NCI-H69 (cell line): ENCODE results near the gene DMAP1.

Experiments used
- DNase-seq: peaks from one replicate; lab custom pipeline; 2025; lab: John Stamatoyannopoulos, UW

DMAP1 gene

DNA sequence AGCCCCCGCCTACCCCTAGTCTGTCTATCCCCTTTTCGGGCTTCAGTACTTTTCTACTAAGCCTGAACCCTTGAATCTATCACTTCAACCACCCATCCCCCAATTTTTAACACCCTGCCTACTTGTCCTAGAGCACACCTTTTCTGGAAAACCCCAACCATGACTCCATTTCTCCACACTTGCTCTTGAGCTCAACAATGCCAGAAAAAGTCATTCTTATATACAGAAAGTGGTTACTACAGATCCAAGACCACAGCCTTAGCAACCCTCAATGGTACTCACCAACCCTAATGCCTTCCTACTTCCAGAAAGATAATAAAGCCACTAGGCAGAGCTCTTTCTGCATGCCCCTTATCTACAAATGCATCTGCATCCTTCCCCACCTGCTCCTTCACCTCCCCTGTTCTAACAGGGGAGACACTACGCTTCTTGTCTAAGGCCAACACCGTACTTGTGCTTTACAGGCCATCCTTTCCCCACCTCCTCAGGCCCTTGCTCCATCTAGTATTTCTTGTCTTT lies 41.2 kb downstream of the DMAP1 start:
- no peak for DNase-seq

DNA sequence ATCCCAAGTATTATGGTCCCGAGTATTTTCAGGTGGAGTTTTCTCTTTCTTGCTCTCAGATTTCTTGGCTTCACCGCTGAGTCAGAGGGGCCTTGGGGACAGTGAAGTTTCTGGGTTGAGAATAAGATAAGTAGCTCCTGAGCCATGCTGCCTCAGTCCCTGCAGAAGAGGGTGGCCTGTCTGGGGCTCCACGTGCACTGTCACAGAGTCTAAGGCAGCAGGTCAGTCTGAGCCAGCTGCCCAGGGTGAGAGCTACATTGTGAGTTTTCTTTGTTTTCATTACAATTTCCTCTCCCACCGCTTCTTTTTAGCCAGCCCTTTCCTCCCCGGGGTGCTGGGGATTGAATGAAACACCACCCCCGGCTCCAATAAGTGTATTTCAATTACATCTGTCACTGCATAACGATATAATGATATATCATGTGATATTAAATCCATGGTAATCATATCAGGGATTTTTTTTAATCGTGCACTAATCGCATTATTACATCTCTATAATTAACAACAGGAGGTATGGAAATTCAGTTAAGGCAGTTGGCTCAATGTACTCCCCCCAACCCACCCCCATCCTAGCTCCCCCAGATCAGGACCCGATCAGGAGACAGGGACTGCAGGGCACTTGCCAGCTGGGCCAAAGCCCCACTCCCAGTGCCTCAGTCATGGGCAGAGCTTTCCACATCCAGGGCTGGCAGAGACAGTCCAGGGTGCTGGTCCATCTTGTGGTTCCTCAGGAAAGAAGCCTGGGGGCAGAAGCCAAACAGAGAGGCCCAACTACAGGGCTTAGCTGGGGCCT lies 43.7 kb downstream of the DMAP1 start:
- peak; percentile 90 for DNase-seq

DNA sequence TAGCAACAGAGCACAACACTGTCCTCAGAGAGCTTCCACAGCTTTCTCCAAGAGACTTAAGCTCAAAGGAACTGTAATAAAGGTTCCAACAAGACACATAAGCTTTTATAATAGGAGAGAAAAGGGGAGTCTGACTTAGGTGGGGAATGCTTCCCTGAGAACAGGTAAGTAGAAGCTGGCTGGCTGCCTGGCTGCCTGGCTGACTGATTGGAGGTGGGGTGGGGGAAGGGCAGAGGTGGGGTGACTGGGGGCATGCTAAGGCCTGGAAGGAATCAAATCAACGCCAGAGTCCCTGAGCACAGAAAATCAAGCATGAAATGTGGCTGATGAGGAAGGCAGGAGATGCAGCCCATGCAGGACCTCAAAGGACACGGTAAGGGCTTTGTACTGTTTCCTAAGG lies 45.8 kb downstream of the DMAP1 start:
- no peak for DNase-seq

DNA sequence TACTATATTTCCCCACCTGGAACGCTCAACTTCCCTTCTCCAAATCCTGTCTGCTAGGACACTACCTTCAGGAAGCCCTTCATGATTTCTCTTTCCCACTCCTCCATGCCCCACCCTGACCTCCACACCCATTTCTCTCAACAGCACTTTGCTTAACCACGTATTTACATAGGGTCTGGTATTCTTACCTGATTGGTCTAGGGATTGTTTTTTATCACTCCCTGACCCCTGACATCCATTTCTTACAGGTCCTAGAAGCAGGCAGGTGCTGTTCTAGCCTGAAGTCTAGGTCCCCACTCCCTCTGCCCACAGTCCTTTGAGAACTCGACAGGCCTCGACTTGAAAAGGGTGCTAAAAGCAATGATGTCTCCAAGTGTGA lies 47.5 kb downstream of the DMAP1 start:
- no peak for DNase-seq

DNA sequence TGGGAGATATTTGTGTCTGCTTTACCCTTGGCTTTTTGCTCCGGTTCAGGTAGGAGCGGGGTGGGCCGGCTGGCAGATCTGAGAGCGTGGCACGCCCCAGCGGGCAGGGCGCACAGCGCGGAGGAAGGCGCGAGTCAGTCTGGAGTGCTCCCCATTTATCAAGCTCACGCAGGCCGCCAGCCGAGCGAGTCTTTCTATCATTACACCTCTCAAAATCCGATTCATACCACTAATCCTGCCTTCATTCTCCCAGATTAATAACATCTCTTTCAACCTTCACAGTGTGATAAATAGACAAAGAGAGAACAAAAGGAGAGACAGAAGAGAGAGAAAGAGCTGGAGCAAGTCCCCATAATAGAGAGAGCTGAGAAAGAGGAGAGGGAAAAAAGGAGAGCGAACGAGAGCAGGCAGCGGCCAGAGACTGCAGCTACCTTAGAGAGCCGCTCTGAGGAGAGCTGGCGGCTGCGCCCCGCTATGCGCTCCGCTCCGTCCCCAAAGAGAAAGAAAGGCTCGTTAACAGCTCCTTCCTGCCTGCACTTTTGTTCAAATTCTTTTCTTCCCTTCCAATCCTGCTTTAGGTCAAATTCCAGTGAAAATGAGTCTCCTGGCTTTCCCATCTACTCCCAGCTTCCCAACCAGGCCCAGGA lies 48.0 kb downstream of the DMAP1 start:
- DNase-seq, result no peak

DNA sequence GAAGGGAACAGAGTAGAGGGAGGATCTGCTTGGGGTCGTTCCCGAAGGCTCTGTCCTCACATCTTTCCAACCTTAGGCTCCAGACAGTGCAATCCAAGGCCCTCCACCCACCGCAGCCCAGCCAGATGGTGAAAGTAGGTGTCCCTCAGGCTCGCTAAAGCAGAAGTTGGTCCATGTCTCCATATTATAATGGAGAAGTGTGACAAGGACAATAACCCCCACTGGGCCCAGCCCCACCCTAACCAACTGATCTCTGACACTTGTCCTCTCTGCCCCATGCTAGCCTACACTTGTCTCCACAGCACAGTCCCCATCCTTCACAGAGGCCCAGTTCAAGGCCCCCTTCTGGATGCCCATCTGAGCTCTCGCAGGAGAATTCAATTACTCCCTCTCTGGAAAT lies 48.7 kb downstream of the DMAP1 start:
- DNase-seq, result no peak

DNA sequence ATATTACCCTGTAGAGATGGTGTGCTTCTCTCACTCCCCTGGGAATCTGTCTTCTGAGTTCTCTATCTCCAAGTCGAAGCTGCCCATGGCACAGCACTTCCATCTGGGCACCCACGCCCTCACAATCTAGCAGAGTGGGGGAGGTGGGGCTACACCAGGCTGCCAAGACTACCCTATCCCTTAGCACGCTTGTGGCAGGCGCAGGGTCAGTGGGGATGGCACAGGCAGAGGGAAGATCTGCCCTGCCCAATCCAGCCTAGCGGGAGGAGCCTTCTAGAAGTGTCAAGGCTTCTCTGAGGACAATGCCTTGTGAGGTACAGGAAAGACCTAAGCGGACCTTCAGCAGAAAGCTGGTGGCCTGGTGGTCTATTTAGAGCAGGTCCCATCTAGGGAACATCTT lies 49.1 kb downstream of the DMAP1 start:
- DNase-seq, result no peak

DNA sequence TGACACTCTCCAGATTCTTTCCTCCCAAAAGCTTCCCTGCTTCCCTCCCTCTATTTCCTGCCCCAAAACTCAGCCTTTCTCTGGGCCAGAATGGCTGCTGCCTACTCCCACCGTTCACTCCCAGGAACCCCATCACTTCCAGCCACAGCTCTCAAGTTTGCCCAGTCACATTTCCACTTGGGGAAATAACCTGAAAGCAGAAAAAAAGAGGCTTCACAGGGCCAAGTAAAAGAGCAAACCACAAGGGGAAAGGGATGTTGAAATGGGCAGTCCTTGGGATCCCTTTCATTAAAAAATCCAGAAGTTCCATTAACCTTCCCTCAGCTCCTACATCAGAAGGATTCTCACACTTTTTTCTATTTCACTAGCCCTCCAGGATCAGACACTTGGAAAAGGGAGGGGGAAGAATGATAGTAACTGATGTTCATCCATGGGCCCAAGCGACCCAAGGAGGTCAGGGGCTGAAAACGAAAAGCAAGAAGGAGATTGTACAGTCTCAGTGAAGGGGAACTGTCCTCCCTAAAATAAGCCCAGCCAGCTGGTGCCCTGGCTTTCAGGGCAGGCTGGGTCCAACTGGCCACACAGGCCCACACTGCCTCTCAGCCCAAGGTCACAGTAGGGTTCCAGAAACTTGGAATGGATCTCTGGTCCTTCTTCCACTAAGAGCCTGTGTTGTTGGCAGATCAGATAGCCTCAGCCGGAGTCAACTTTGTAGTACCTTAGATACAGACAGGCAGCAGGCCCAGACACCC lies 49.7 kb downstream of the DMAP1 start:
- DNase-seq, result no peak

DNA sequence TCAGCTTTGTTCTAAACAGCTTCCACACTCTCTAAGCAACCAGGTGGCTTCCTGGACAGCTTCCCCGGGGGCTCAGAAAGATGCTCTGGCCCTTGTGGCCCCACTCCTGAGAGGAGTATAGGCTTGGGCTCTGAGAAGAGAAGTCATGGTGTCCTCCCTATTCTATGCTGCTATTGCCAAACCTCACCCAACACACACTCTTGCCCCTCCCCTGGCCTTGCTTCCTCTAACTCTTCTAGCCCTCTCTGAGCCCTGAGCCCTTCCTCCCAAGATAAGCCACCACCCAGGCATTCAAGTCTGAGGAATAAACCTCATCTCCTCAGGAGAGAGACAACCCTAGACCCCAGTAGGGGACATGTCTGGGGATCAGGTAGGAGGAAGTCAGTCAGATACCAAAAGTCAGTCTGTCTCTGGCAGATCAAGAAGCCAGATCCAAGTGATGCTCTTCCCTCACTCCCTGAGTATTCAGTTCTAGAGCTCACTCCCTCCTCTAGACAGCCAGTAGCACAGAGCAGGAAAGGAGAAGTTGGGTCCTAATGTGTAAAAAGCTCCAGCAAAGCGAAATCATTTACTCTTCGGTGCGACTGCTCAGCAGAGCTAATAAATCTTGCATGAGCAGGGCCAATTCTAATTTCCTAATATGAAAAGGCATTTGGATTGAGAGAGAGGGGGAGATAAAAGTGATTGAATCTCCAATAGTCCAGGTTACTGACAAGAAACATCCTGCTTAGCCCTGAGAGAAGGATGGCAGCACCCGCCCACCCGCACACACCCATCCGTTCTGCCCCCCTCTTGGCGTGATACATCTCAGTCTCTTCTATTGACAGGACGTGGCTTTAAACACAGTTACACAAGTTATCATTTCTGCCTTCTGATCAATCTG lies 50.5 kb downstream of the DMAP1 start:
- no peak for DNase-seq

DNA sequence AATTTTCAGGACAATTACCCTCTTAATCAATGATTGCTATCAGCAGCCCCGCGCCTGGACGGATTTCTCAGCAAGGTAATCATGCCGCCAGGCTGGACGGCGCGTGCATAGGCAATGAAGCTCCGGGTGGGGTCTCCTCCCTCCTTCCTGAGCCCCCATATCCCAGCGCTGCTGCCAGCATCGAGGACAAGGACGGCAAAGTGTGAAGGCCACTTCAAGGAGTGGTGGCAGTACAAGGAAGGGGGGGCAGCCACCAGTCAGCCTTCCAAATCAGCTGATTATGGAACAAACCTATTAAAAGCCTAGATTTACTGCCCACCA lies 51.1 kb downstream of the DMAP1 start:
- DNase-seq, result no peak

DNA sequence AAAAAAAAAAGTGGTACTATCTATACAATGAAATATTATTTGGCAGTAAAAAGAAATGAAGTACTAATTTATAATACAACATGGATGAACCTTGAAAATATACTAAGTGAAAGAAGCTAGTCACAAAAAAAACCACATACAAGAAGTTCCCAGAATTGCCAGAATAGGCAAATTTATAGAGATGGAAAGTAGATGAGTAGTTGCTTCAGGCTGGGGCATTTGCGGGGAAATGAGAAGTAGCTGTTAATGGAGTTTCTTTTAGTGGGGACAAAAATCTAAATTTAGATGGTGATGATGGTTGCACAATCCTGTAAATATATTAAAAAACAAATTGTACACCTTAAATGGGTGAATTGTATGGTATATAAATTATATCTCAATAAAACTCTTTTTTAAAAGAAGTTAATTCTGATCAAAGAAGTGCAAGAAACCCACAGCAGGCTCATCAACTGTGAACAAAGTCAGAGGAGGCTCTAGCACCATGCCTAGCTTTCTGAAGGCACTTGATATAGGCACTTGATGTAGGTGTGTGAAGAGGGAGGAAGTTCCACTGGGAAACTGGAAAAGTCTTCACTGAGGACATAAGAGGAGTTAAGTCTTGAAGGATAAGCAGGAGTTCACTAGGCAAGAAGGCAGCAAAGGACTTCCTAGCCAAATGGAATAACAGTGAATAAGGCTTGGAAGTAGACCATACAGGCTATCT lies 52.5 kb downstream of the DMAP1 start:
- DNase-seq, result no peak

DNA sequence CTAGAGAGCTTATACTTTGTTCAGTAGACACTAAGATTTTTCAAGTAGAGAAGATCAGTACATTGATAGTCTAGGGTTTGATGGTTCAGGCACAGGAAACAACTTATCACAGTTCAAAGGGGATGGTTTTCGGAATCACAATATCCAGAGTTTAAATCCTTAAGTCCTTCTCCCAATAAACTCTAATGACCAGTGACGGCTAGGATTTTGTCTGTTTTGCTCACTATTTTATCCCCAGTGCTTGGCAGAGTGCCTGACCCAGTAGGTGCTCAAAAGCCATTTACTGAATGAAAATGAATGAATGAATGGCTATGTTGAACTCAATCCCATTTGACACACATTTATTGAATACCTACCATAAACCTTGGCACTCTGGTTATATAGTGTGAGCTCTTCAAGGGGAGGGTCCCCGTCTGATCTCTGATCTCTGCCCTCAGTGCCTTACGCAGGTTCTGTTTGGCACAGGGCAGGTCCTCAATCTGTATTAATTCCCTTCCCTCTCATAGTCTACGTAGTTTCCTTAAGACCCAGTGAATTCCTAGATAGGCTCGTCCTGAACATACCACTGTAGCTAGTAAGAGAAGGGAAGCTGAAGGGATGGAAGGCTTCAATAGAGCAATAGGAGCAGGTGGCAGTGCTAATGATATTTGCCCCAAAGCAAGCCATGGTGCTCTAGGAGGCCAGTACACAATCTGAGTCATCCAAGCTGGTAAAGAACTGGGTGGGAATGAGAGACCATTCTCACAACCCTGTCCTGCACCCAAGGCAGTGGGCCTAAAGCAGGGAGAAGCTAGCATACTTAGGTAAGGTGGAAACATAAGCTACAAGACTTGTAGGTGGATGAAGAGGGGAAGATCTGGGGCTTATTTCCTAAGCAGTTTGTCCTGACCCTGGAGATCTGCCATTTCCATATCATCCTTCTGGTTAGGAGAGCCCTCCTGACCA lies 53.4 kb downstream of the DMAP1 start:
- peak; percentile 75 for DNase-seq

DNA sequence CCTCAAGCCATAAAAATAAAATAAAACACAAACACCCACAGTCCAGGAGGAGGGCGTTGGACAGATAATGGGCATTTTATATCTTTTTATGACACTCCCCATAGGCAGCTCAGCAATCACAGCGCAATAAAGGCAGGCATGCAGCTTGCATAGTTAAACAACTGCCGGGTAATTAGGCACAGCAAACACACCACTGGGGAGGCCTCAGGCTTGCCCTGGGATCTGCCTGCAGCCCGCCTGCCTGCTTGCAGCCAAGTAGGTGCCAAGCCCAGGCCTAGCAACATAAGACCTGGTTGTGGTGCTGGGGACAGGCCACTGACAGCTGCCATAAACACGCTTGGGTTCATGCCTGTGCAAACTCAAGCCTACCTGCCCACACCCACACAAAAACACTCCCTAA lies 54.2 kb downstream of the DMAP1 start:
- DNase-seq, result peak; percentile 97

DNA sequence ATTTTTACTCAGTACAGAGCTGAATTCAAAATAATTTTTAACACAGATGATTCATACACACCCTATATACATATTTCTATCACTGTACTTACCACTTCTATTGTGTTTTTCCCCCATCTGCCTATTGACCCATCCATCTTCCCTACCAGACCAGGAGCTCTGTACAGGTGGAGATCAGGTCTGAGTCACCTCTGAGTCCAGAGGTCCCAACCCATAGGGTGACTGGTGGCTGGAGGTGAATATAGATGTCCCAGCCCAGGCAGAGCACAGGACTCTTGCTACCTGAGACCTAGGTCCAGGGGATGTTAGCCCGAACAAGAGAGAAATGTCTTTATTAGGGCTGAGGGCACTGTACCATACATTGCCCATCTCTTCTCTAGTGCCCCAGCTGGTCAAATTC lies 54.8 kb downstream of the DMAP1 start:
- no peak for DNase-seq
